CD4-positive, alpha-beta T cell treated with Interferon alpha-2 for 1 hour (primary cell): ENCODE results near the gene ERC2.

Experiments used
- DNase-seq, 2 donors: peaks; one replicate each; pipeline ENCODE4 v3.0.0-alpha.2; 2020 to 2022

The ERC2 gene

DNA sequence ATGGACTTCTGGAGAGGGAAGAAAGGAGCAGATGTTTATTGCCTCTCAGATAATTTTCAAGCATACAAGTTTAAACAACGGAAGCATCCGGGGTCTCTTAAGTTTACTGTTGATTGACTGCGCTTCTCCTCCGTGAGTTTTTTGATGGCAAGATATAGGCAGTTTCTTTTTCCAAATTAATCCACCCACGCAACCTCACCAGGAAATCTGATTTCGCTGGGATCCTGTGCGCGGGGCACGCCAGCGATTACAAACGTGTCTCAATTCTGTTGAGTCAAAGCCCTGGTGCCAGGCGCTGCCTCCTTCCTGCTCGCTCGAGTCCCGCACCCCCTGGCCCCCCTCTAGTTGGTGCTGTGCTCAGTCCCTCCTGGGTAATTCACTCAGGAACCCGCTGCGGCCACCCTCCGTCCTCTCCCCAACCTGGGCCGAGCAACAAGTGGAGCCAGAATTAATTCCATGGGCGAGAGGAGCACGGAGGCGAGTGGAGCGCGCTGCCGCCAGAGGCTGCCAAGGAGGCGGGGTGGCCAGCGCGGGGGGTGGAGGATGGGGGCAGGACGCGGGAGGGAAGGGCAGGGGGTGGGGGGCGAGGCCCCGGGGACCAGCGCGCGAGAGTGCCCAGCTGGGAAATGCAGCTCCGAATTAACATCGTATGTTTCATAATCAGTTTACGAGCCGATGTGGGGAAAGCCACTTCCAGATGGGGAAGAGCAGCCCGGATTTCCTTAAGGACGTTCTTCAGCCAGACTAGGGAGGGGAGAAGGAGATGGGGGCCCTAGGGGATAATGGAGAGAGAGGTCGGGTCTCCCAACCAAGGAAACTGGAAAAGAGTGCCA is 987.1 kb downstream of the ERC2 start:
- no peak for DNase-seq

DNA sequence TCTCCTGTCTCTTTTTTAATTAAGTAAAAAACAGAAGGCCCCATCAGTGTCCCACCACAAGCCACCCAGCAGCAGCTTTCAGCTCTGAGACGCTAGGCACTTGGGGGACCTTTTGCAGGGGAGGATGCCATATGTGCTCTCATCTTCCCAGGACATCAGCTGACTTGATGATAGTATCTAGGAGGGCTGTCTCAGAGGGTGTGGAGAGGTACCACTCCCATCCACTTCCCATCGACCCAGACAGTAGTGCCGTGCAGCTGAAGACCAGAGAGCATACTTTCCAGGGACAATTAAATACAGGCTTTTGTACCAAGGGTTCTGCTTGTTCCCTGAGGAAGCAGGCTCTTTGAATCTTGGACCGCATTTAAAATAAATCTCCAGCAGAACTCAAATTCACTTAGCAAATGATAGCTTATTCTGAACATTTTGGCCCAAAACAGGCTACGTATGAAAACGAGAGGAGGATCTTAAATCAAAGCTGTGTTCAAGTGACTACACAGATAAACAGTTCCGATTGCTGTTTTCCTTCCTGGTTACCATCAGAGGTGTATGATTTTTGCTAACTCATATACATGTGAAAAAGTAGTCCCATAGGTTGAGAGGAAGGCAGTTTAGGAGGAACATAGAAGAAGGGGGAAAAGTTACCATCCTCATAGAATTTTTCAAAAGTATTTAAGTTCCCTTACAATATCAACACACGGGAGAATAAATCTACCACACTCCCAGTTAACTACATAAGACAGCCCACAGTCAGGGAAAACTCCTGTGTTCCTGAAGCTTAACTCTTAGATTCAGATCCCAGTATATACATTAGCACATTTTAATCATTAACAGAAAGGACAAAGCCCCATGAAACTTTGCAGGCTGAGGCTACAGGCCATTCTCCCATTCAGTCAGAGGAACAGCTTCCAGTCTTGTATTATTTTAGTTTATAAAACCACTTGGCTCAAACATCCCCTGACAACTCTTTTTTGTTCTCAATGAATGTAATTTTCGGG is 990.7 kb downstream of the ERC2 start:
- no peak for DNase-seq

DNA sequence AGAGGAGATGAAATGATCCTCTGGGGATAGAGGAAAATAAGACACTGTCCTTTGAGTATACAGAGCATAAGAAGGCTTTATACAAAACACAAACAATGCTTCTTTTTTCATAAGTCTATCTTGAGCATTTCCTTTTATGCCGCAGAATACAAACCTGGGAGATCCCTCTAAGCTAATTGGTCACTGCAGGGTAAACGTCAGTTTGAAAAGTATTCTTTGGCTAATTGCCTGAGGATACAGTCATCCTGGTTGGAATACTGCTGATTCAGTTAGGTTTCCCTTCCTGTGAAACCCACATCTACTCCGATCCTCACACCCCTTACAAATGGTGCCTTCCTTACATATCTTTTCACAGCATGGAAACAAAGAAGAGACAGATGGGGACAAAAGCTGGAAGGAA is 991.8 kb downstream of the ERC2 start:
- DNase-seq: no peak

DNA sequence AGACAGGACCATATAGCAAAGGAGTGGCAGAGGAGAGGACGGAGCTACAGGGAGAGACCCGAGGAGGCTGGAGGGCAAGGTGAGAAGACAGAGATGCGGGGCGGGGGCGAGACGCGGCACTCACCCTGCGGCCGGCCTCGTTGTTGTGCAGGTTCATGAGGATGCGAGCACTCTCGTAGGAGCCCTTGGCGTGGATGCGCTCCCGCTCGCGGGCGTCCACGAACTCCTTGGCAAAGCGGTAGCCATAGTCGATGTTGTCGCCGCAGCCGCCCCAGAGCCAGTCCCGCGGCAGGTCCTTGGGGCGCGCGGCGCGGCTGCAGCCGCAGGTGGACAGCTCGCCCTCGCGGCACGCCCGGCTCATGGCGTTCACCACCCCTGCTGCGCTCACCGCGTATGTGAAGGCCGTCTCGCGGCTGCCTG is 994.0 kb downstream of the ERC2 start:
- DNase-seq: no peak

DNA sequence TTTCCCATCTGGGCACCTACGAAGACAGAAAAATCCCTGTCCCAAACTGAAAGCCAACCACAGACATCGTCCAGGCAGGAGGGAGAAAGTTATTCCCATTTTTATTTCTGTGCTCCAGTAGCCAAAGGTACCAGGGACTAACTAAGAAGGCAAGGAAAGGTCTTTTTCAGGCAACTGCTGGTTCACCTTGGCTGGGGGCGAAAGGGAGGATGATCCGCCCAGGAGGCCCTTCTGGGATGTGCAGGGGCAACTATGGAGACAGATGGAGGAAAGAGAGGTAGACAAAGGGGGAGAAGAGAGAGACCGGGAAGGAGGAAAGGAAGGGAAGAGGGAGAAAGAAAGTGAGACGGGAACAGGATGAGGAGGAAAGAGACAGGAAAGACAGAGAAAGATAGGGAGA is 994.5 kb downstream of the ERC2 start:
- DNase-seq: no peak

GRCh38 chr3:55471522-55472280 is 996.6 kb downstream of the ERC2 start:
- DNase-seq: no peak

GRCh38 chr3:55471084-55471483 is 997.2 kb downstream of the ERC2 start:
- no peak for DNase-seq

GRCh38 chr3:55469957-55470526 is 998.2 kb downstream of the ERC2 start:
- no peak for DNase-seq

DNA sequence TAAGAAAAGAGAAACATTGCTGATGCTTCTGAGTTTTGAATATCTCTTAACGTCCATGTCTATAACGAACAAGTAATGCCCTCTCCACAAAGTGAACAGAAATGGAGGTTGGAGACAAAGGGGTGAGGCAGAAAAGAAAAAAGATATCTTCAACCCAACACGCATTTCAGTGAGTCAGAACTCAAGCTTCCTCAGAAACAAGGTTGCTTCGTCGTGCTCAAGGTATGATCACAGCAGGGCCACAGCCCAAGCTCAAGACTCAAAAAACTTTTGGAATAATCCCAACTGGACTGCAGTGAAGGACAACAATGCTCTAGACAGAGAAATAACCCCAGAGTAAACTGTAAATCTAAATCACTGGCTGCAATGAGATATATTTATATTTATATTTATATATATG is 1000.0 kb downstream of the ERC2 start:
- DNase-seq: no peak

DNA sequence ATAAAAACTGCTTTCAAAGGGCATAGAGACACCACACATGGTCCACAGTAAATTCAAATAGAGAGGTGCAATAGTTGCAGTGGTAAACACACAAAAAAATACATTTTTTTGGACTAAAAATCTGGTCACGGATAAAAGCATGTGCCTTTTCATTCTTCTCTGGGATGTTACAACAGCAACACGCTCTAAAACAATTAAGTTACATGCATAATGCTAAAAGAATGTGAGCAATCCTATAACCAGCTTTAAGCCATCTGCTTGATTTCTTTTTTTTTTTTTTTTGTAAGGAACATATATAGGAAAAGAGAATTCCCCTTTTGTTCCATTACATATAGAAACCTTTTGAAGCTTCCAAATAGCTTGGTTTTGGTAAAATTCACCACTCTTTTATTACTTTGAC is 1001.2 kb downstream of the ERC2 start:
- no peak for DNase-seq

DNA sequence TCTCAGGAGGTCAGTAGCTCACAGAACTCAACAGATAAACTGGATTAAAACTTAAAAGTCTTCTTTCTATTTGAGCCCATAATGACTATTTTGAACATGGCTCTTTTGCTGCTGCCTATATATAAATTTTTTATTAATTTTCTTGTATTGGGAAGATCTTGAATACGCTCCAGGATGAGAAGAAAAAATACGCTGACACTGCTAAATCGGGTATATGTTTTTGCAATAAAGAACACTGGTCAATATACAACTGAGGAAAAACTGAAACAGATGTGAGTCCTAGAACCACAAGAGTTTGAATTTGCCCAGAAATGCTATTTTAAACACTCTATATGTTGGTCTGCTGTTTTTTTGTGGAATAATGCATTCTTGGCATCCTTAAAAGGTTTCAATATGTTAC is 1001.7 kb downstream of the ERC2 start:
- no peak for DNase-seq

- DNase-seq: no peak
Measured at GRCh38 chr3:55461896-55462295, 1006.4 kb downstream of the ERC2 start.

GRCh38 chr3:55459838-55460237 is 1008.4 kb downstream of the ERC2 start:
- no peak for DNase-seq
